Hematopoietic multipotent progenitor cell treated with erythropoietin and hydrocortisone succinate and interleukin-3 and kit ligand, for 17 days (in vitro differentiated cells): ENCODE data around the gene ZNF358.

Source experiments
- DNase-seq: peaks from one replicate; pipeline ENCODE4 v3.0.0-alpha.2; 2015; ENCODE audit warnings: low spot score

The ZNF358 gene

DNA sequence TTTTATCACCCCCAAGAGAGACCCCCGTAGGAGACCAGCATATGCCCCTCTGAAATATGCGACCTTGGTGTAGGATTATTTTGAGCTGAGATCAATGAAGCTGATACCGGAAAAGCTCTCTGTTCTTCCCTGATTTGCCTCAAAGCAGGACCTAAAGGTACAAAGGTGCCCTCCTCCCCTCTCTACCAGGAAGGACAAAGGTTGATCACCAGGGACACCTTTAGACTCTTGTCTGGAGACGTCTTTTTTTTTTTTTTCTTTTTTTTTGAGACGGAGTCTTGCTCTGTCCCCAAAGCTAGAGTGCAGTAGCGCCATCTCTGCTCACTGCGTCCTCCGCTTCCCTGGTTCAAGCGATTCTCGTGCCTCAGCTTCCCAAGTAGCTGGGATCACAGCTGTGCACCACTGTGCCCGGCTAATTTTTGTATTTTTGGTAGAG is 26.3 kb upstream of the ZNF358 start:
- DNase-seq = no peak

DNA sequence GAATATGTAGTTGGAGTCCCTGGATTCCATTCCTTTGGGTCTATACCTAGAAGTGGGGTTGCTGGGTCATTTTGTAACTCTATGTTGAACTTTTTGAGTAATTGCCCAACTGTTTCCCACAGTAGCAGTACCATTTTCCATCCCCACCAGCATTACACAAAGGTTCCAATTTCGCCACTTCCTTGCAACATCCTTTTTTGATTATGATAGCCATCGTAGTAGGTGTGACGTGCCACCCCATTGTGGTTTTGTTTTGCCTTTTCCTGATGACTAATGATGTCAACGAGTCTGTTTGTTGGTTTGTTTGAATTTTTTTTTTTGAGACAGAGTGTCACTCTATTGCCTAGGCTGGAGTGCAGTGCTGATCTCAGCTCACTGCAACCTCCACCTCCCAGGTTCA is 23.8 kb upstream of the ZNF358 start:
- no peak for DNase-seq

DNA sequence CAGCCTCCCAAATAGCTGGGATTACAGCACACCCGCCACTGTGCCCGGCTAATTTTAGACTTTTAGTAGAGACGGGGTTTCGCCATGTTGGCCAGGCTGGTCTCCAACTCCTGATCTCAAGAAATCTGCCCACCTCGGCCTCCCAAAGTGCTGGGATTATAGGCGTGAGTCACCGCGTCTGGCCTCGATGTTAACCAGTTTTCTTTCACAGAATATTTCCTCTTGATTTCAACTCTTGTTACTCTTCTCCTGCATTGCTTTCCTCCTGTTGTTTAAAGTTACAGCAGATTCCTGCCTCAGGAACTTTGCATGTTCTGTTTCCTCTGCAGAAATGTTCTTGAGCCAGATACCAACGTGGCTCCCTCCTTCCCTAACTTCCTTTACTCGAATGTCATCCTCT is 23.3 kb upstream of the ZNF358 start:
- DNase-seq = no peak

DNA sequence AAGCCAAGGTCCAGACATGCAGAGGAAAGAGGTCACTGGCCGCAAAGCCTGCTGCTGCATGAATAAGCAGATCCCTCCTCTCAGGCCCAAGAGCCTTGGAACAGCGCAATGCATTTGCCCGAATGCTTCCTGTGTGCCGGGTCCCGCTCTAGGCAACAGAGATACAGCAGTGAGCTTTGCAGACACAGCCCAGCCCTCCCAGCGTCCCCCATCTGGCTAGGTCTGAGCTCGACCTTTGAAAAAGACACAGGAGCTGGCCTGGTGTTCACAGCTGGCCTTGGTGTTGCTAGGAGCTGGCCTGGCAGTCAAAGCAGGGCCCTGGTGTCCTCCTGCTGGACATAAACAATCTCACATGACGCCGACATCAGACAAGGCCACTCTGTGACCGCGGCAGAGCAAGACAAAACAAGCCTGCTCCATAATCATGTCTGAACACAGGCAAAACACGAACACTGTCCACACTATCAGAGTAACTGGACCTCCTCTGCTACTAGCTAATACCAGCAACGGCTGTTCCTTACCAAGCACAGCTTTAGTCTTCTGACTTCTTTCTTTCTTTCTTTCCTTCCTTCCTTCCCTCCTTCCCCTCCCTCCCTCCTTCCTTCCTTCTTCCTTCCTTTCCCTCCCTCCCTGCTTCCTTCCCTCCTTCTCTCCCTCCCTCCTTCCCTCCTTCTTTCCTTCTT is 21.3 kb upstream of the ZNF358 start:
- DNase-seq = no peak

DNA sequence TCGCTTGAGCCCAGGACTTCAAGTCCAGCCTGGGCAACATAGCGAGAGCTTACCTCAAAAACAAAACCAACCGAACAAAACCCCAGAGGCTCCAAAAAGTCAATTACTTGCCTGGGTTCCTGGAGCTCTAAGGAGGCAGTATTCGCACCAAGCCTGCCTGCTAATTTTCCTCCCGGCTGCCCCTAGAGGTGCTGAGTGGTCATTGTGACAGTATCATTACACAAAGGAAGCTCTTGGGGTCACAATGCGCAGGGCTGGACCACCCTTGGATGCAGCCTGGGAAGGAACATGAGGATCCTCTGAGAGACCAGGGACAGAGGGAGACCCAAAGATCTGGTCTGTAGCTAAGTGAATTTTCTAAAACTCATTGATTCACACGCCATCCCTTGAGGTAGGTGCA is 18.6 kb upstream of the ZNF358 start:
- DNase-seq = no peak

DNA sequence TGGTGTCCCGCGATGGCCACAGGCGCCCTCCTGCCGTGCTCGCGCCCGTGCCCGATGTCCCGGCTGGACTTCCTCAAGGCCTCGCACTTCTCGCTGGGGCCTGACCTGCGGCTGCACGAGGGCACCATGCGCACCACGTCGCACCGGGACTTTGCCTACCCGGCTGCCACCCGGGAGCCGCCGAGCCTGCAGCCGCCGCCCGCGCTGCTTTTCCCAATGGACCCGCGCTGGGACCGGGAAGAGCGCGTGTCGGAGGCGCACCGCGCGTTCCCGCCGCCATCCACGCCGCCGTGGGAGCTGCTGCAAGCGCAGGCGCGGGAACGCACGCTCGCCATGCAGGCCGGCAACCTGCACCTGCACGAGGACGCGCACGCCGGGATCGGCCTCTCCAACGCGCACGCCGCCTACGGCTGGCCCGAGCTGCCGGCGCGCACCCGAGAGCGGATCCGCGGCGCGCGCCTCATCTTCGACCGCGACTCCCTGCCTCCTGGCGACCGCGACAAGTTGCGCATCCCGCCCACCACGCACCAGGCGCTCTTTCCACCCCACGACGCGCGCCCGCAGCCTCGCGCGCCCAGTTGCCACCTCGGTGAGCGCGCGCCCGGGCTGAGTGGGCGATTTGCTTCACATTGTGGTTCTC is 15.0 kb upstream of the ZNF358 start:
- DNase-seq = no peak

DNA sequence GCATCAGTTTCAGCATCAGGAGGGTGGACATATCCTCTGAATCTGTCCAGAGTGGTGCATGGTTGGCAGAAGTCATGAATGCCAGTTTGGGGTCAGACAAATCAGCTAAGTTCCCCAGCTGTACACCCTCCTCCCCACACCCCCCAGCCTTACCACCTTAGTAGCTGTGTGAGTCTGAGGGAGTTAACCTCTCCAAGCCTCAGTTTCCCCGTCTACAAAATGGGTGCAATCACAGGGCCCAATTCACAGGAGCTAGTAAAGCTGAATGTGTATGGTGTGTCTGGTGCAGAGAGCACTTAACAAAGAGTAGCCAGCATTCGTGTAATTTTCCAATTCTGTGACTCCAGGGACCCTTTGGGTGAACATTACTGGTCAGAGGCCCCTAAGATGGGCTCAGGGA is 13.4 kb upstream of the ZNF358 start:
- no peak for DNase-seq

DNA sequence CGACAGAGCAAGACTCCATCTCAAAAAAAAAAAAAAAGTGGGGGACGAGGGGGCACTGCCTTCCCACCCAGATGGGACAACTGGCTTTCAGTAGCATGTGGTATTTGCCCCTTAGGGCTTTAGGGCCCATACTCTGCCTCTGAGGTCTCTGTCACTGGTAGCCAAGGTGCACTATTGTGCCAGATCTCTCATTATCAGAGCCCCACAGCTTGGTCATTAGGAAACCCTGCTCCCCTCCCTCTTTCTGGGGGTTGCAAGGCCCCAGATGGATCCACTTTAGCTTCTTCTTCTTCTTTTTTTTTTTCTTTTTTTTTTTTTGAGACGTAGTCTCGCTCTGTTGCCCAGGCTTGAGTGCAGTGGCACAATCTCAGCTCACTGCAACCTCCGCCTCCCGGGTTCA is 11.2 kb upstream of the ZNF358 start:
- peak; percentile 26 for DNase-seq

DNA sequence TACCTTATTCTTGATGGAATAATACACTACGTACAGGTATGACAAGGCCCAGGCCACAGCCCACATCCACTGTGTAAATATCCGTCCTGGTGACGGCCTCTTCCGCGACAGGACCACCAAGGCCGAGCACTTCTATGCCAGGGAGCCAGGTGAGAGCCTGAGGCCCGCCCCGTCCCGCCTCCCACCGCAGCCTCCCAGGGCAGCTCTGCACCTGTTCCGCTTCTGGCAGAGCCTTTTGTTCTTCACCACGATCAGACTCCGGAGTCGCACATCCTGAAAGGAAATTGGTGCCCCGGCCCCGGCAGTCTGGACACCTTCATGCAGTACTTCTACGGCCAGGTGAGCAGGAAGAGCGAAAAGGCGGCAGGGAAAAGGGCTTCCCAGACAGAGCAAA is 10.6 kb upstream of the ZNF358 start:
- no peak for DNase-seq

DNA sequence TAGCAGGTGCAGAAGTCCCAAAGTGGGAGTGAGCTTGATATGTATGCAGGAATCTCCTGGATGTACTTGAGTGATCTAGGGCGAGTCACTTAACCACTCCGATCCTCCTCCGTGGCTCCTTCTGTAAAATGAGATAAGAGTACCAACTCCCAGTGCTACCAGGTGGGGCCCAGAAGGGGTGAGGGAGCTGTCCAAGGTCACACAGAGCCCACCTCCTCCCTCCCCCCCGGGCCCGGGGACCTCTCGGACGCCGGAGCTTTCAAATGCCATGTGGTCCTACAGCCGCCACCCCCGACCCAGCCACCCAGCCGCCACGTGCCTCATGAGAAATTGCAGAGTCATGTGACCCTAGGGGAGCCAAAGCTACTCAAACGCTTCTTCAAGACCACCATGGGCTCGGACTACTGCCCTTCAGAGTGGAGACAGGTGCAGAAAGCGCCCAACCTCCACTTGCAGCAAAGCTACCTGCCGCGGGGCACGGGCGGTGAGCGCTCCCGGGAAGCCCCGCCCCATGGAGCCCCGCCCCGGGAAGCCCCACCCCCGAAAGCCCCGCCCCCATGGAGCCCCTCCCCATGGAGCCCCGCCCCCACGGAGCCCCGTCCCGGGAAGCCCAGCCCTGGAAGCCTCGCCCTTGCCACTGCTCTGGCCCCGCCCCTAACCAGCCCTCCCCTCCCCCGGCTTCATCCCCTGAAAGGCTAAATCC is 10.1 kb upstream of the ZNF358 start:
- peak; percentile 62 for DNase-seq

DNA sequence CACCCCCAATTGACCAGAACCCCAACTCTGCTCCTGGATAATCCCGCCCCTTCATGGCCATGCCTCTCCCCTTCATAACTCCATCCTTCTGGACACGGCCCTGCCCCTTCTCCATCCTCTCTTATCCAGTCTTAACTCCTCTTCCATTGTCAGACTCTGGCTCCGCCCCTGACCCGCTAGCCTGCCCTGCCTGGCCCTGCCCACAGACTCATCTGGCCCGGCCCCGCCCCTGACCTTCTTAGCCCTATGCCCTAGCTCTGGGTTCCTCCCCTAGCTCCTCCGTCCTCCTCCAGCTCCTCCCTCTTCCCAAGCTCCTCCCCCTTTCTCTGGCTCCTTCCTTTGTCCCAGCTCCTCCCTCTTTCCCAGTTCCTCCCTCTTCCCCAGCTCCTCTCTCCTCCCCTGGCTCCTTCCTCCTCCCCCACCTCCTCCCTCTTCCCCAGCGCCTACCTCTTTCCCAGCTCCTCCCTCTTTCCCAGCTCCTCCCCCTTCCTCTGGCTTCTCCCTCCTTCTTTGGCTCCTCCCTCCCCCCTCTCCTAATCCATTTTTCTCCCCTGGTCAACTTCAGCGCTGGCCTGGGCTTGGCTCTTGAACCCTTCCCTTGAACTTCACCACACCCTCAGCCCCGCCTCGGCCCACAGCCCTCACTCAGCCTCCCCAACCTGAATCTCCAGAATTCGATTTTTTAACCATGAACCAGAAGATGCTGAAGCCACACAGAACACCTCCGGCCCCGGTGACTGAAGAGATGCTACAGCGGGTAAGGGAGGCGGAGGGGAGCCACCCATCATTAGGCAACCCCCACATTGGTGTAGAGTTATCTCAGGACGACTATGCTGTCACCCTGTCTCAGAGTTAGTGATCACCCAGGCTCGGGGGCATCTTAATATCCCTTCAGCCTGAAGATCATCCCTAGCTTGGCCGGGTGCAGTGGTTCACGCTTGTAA is 9.2 kb upstream of the ZNF358 start:
- peak; percentile 88 for DNase-seq

DNA sequence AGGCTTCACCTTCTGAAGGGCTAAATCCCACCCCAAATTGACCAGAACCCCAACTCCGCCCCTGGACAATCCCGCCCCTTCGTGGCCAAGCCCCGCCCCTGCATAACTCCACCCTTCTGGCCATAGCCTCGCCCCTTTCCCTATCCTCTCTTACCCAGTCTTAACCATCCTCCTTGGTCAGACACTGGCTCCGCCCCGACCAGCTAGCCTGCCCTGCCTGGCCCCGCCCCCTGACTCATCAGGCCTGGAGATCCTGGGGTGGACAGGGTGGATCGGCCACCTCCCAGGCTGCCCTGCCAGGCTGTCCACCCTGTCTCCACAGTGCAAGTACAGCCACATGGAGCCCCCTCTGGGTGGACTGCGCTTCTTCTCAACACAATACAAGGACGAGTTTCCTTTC is 8.0 kb upstream of the ZNF358 start:
- DNase-seq = peak; percentile 88

DNA sequence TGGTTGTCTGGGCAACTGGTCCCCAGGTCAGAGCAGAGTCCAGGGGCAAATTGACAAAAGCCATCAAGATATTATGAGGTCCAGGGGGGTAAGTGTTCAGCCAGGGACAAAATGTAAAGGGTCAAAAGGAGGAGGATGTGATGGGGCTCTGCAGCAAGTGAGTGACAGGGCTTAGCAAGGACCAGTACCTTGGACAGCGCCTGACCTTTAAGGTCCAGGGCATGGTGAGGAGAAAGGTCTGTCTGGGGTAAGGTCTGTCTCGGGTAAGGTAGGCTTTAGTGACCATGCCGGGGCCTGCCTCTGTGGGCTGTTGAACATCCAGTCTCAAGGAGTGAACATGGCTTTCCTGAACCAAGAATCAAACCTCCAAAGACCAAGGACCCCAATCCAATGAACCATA is 6.3 kb upstream of the ZNF358 start:
- no peak for DNase-seq

DNA sequence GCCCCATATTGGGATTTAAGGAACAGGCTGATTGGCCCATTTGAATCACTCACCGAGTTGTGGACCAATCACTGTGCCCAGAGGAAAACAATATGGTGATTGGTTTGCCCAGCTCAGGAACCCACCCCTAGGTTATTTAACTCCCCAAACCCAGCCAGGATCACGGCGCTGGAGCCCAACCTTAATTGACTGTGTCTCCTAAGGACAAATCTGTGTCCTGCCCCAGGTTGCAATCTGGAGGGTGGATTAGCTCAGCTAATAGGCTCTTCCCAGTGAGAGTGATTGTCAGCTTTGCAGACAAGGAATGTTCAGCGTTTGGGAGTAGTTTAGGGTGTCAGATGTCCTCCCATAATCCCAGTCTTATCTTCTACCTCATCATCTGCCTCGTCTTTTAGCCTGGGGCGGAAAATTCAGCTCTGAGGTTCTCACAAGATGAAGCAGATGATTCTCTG is 3.5 kb upstream of the ZNF358 start:
- DNase-seq = no peak

DNA sequence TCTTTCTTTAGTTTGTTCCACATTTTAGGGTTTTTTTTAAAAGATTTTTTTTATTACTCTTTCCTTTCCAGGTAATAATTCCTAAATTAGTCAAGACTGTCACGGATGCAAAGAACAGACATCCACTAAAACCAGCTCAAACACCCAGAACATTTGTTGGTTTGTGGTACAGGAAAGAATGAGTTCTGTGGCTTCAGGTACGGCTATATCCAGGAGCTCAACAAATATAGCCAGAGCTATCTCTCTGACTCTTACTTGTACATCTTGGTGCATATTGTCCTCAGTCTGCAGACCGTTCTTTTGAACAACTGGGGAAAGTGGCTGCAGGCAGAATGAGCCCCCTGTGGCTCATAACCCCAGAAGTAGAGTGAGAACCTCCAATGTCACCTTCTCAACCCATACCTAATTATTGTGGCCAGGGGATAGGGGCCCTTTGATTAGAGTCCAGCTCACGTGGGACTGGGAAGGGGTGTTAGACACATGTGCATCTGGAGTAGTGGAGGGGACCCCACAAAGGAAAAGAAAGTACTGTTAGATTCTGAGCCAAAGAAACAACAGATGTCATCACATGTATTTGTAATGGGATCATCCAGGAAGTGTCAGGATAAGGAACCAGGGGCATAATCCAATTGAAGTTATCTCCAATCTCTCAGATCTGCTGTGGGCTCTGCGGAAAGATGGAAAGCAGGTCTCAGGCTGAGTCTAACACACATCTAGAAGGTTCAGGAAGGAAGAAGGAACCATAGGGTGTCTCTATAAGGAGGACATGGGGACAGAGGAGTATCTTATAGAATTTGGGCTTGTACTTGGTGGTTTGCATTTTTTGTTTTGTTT is 1.9 kb upstream of the ZNF358 start:
- DNase-seq = no peak

DNA sequence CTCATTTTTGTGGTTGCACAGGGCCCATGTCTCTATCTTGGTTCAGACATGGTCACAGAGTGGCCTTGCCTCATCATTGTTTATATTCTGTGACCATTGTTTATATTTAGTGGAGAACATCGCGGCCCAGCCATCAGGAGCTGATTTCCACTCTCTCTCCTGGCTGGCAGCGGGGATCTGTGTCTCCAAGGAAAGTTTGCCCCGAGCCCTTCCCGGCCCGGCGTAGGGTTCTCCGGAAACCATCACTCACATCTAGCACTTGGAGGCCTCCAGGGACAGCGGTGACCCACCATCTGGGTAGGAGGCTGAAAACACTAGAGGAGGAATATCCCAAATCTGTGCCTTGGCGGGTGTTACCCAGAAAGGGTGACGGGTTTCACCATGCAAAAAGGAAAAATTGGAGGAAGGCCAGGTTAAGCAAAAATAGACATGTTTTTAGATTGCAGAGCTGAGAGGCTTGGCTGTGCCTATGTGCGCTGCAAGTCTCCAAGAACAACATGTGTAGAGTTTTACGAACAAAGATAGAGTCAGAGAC is 726 bp upstream of the ZNF358 start:
- DNase-seq = no peak

DNA sequence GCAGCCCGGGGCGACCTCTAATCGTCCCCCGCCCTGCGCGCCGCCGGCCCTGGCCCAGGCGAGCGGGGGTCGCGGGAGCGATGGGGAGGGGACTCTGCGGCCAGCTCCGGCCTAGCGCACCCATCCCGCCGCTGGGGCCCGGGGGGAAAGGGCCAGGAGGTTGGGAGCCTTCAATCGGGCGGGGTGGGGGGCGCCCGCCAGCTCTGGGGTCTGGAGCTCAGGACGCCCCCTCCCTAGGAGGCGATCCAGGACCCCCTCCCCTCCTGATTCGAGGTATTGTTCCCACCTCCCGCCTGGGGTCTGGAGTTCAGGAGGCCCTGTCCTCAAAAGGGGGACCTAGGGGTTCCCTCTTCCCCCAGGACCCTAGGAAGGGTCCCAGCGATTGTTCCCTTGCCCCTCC is 430 bp downstream of the ZNF358 start:
- no peak for DNase-seq

DNA sequence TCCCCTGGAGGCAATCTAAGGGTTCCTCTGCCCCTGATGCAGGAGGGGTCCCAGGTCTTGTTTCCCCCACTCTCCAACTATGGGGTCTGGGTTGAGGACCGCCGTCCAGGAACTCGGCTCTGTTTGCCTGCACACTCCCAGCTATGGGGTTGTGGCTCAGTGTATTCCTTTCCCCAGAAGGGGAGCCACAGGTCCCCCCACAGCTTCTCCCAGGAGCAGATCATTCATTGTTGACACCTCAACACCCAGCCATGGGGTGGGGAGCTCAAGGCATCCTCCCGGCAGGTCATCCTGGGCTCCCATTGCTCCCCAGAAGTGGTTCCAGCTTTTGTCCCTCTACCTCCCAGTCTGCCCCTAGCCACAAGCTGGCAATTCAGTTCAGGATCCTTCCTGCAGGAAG is 975 bp downstream of the ZNF358 start:
- no peak for DNase-seq

DNA sequence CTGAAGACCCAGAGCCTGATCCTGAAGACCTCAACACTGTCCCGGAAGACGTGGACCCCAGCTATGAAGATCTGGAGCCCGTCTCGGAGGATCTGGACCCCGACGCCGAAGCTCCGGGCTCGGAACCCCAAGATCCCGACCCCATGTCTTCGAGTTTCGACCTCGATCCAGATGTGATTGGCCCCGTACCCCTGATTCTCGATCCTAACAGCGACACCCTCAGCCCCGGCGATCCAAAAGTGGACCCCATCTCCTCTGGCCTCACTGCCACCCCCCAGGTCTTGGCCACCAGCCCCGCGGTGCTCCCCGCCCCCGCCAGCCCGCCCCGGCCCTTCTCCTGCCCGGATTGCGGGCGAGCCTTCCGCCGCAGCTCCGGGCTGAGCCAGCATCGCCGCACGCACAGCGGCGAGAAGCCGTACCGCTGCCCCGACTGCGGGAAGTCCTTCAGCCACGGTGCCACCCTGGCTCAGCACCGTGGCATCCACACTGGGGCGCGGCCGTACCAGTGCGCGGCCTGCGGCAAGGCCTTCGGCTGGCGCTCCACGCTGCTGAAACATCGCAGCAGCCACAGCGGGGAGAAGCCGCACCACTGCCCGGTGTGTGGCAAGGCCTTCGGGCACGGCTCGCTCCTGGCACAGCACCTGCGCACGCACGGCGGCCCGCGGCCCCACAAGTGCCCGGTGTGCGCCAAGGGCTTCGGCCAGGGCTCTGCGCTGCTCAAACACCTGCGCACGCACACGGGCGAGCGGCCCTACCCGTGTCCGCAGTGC is 3.6 kb downstream of the ZNF358 start:
- no peak for DNase-seq
